HG03064 (cell line): ENCODE measurements around the gene HOXC10.

Source experiments
- ATAC-seq: cut with Tn5 transposase; IDR thresholded peaks from one replicate; pipeline ENCODE4 v1.9.1; 2021; ENCODE audit warnings: low read depth; ENCODE audit not compliant: unreplicated experiment

The HOXC10 gene

GRCh38 chr12:54011665-54012532 is 27.0 kb downstream of the HOXC10 start:
- no peak for ATAC-seq

- ATAC-seq, result no peak
Observed at GRCh38 chr12:54012631-54013409, 27.9 kb downstream of the HOXC10 start.

- no peak for ATAC-seq
Observed at GRCh38 chr12:54014377-54015017, 29.6 kb downstream of the HOXC10 start.

- ATAC-seq, result no peak
Observed at GRCh38 chr12:54015018-54015931, 30.3 kb downstream of the HOXC10 start.

- no peak for ATAC-seq
Observed at GRCh38 chr12:54016051-54016450, 31.1 kb downstream of the HOXC10 start.

GRCh38 chr12:54016478-54016964 is 31.6 kb downstream of the HOXC10 start:
- ATAC-seq, result no peak

- peak; percentile 9 for ATAC-seq
Observed at GRCh38 chr12:54017027-54017788, 32.3 kb downstream of the HOXC10 start.

- peak; percentile 65 for ATAC-seq
Observed at GRCh38 chr12:54017878-54018467, 33.0 kb downstream of the HOXC10 start.

GRCh38 chr12:54018468-54018984 is 33.6 kb downstream of the HOXC10 start:
- ATAC-seq, result no peak

GRCh38 chr12:54019091-54019811 is 34.3 kb downstream of the HOXC10 start:
- no peak for ATAC-seq

- no peak for ATAC-seq
Observed at GRCh38 chr12:54019924-54020590, 35.1 kb downstream of the HOXC10 start.

- no peak for ATAC-seq
Observed at GRCh38 chr12:54020591-54021405, 35.9 kb downstream of the HOXC10 start.

- ATAC-seq, result no peak
Observed at GRCh38 chr12:54021432-54022013, 36.6 kb downstream of the HOXC10 start.

- ATAC-seq, result no peak
Observed at GRCh38 chr12:54022960-54023884, 38.3 kb downstream of the HOXC10 start.

GRCh38 chr12:54024127-54024526 is 39.2 kb downstream of the HOXC10 start:
- ATAC-seq, result no peak
